Testis (tissue), 3 donors: ENCODE data around the gene PKIG. TPM values are rescaled to one million over a fixed set of nuclear protein-coding genes. Genes with fewer than 3 reads are reported as not detected.
A peak's percentile ranks its signal among the peaks of the same experiment; 100 is the strongest.

Experiments
- DNase-seq: peaks from one replicate; pipeline ENCODE4 v3.0.0-alpha.2; 2019
- H3K27ac ChIP-seq, 2 donors: fragments of 200-600 bp; sonication (generic); one replicate each; pipeline ENCODE4 v1.5.1; 2019
- H3K27me3 ChIP-seq: fragments of 200-600 bp; sonication (generic); one replicate; pipeline ENCODE4 v1.5.1; 2019
- H3K36me3 ChIP-seq: fragments of 200-600 bp; sonication (generic); one replicate; pipeline ENCODE4 v1.5.1; 2017; ENCODE audit warnings: low read depth; ENCODE audit errors: missing control alignments
- H3K4me1 ChIP-seq: fragments of 200-600 bp; sonication (generic); one replicate; pipeline ENCODE4 v1.5.1; 2019
- H3K4me3 ChIP-seq, 2 donors: fragments of 200-600 bp; sonication (generic); one replicate each; pipeline ENCODE4 v1.5.1; 2017 to 2019
- H3K9me3 ChIP-seq: fragments of 200-600 bp; sonication (generic); one replicate; pipeline ENCODE4 v1.5.1; 2017
- CTCF ChIP-seq, 3 experiments: fragments of 450-650 bp in 2 of 3; fragments of 200-600 bp in 1 of 3; sonication (generic) in 1 of 3; IDR thresholded peaks; one replicate each; pipeline ENCODE4 v1.5.1; 2016 to 2019; ENCODE audit warnings: antibody characterized with exemption in 3 of 3, mild to moderate bottlenecking in 2 of 3, moderate library complexity in 1 of 3
- POLR2A ChIP-seq: fragments of 450-650 bp; IDR thresholded peaks from one replicate; pipeline ENCODE4 v1.6.1; 2017; ENCODE audit warnings: antibody characterized with exemption, mild to moderate bottlenecking, moderate library complexity
- WGBS, 2 donors: methylation state at CpG; one replicate each; pipeline ENCODE4 v1.1.5; 2018; 5-methylcytosine and 5-hydroxymethylcytosine counted together
- intact Hi-C: fragments of 100-400 bp; cut with DNase I; formaldehyde crosslinking; loops from one replicate; pipeline ENCODE4 v1.15.1; 2023; ENCODE audit warnings: low total_unique reads
- polyA plus RNA-seq: library from polyadenylated mRNA; stranded (reverse); fragments of 350-450 nt; fragmentation: Illumina TruSeq; extraction: RNeasy Lipid Tissue Mini Kit (QIAGEN cat#74804); gene quantifications from one replicate; pipeline ENCODE4 v1.2.3, GENCODE V29; 2014; ENCODE audit warnings: low read depth, low replicate concordance; ENCODE audit not compliant: insufficient read depth
- total RNA-seq, 2 donors: library from RNA; depleted of rRNA; stranded (reverse); fragments of >200 nt; gene quantifications; one replicate each; pipeline ENCODE4 v1.2.3, GENCODE V29; 2016

PKIG gene
- total and polyA plus RNA-seq, 3 donors from 2014 or later: 66.6 to 180 (median 70.4) TPM

GRCh38 chr20:44598423-44599305 lies 16.3 kb downstream of the PKIG start:
- WGBS, 2 donors: 72 to 75% methylated on average over 3 to 4 of the region's 4 CpGs
- H3K4me1 ChIP-seq: peaks cover 51% of the 10 kb centered on the region

GRCh38 chr20:44599715-44600114 lies 17.3 kb downstream of the PKIG start:
- no peak for DNase-seq
- H3K27ac ChIP-seq: peak overlapping the region in 1 of 2 donors; percentile 76
- no peak overlapping the region for H3K4me3 ChIP-seq
- no peaks in the 10 kb centered on the region for H3K27me3 ChIP-seq
- H3K9me3 ChIP-seq: no peaks in the 10 kb centered on the region
- 77 to 83% methylated on average over 1 of the region's 1 CpG for whole genome bisulfite sequencing, 2 donors
- intact Hi-C loops: loop anchor here (10.0 kb wide), 1 partner anchor 65 kb away; no protein-coding TSS in a partner anchor
- TF ChIP-seq CTCF (IDR thresholded peaks at IDR 0.05): no peak
- TF ChIP-seq POLR2A: no peak
- peaks cover 46% of the 10 kb centered on the region for H3K4me1 ChIP-seq
- no peaks in the 10 kb centered on the region for H3K36me3 ChIP-seq

More at GRCh38 chr20:44598423-44599305, 16.3 kb downstream of the PKIG start:
- intact Hi-C loops: no loop called here
- Histone ChIP-seq H3K4me3 (no peak overlapping the region), H3K27me3 (no peaks in the 10 kb centered on the region), H3K9me3 (no peaks in the 10 kb centered on the region), H3K36me3 (no peaks in the 10 kb centered on the region), H3K27ac (peak overlapping the region in 1 of 2 donors; percentile 46)
- no peak for DNase-seq
- TF ChIP-seq CTCF (IDR thresholded peaks at IDR 0.05) (no peak), POLR2A (no peak)

- peaks cover 44% of the 10 kb centered on the region for H3K4me1 ChIP-seq
Observed at GRCh38 chr20:44600301-44600700, 17.9 kb downstream of the PKIG start.

GRCh38 chr20:44600758-44601201 lies 18.4 kb downstream of the PKIG start:
- TF ChIP-seq CTCF (IDR thresholded peaks at IDR 0.05) (no peak), POLR2A (no peak)
- Histone ChIP-seq H3K36me3 (no peaks in the 10 kb centered on the region), H3K4me3 (no peak overlapping the region), H3K27ac (peak overlapping the region; percentile 75 to 76), H3K27me3 (no peaks in the 10 kb centered on the region), H3K4me1 (peaks cover 44% of the 10 kb centered on the region), H3K9me3 (no peaks in the 10 kb centered on the region)
- DNase-seq: peak; percentile 42
- intact Hi-C loops: loop anchor here (10.0 kb wide), 1 partner anchor 66 kb away; no protein-coding TSS in a partner anchor
- 25 to 37% methylated on average over 11 of the region's 11 CpGs for WGBS, 2 donors

More at GRCh38 chr20:44600301-44600700, 17.9 kb downstream of the PKIG start:
- Histone ChIP-seq H3K9me3 (no peaks in the 10 kb centered on the region), H3K27ac (peak overlapping the region; percentile 33 to 76), H3K4me3 (no peak overlapping the region), H3K36me3 (no peaks in the 10 kb centered on the region), H3K27me3 (no peaks in the 10 kb centered on the region)
- TF ChIP-seq CTCF (IDR thresholded peaks at IDR 0.05) (no peak), POLR2A (no peak)
- DNase-seq: no peak
- 78 to 84% methylated on average over 4 of the region's 4 CpGs for WGBS, 2 donors
- intact Hi-C loops: loop anchor here (10.0 kb wide), 1 partner anchor 66 kb away; no protein-coding TSS in a partner anchor
